Vagina (tissue), 2 donors: ENCODE measurements around the gene STRN. TPM values are rescaled to one million over a fixed set of nuclear protein-coding genes. Genes with fewer than 3 reads are reported as not detected.

Source experiments
- DNase-seq, 2 donors: peaks; one replicate each; pipeline ENCODE4 v3.0.0-alpha.2; 2017; ENCODE audit errors: extremely low spot score in 2 of 2
- H3K27ac ChIP-seq: fragments of 200-600 bp; sonication (generic); one replicate; pipeline ENCODE4 v1.5.1; 2019
- H3K27me3 ChIP-seq: fragments of 200-600 bp; sonication (generic); one replicate; pipeline ENCODE4 v1.5.1; 2019
- H3K36me3 ChIP-seq, 2 donors: fragments of 200-600 bp; sonication (generic); one replicate each; pipeline ENCODE4 v1.5.1; 2017 to 2019
- H3K4me1 ChIP-seq: fragments of 200-600 bp; sonication (generic); one replicate; pipeline ENCODE4 v1.5.1; 2019
- H3K4me3 ChIP-seq, 2 donors: fragments of 200-600 bp; sonication (generic); 1 replicate in 1 of 2; 2 replicates in 1 of 2; pipeline ENCODE4 v1.5.1; 2016 to 2019
- H3K9me3 ChIP-seq: fragments of 200-600 bp; sonication (generic); one replicate; pipeline ENCODE4 v1.5.1; 2019
- POLR2A ChIP-seq, 2 donors: fragments of 450-650 bp; IDR thresholded peaks; one replicate each; pipeline ENCODE4 v1.6.1; 2017; ENCODE audit warnings: antibody characterized with exemption in 2 of 2, mild to moderate bottlenecking in 2 of 2, moderate library complexity in 2 of 2
- POLR2AphosphoS5 ChIP-seq, 2 donors: sonication (generic); formaldehyde crosslinking; IDR thresholded peaks; one replicate each; pipeline ENCODE4 v1.9.0; 2017; ENCODE audit warnings: antibody characterized with exemption in 2 of 2, mild to moderate bottlenecking in 2 of 2, low read depth in 1 of 2; ENCODE audit not compliant: insufficient read depth in 1 of 2
- intact Hi-C: fragments of 100-400 bp; cut with DNase I; formaldehyde crosslinking; loops from one replicate; pipeline ENCODE4 v1.15.1; 2023
- total RNA-seq: library from RNA; depleted of rRNA; stranded (reverse); fragments of >200 nt; gene quantifications from one replicate; pipeline ENCODE4 v1.2.3, GENCODE V29; 2016
- TF ChIP-seq, protein P1 (sequence below), 3 experiments: fragments of 450-650 bp in 2 of 3; fragments of 200-600 bp in 1 of 3; sonication (generic) in 1 of 3; IDR thresholded peaks; one replicate each; pipeline ENCODE4 v1.5.1; 2017 to 2019; ENCODE audit warnings: antibody characterized with exemption in 3 of 3, mild to moderate bottlenecking in 2 of 3, moderate library complexity in 2 of 3

STRN gene
- total RNA-seq, 1 donor from 2014 or later = 19.4 TPM

DNA sequence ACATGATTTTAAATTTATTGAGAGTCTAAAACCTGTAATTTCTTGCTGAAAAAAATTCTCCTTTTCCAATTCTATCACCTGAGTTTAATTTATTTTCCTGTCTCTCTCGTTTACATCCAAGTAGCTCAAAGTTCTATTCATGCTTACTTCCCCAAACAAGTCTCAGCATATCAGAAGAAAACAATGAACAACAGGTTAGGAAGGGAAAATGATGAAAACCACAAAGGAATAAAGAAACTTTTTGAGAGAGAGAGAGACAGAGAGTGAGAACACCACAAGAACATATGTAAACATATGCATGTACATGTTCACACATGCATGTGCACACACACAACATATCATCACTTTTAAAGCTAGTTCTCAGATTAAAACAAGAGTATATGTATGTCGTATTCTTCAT, 112.1 kb downstream of the STRN start:
- intact Hi-C loops = no loop called here
- H3K36me3 ChIP-seq = peaks cover 0 to 42% of the 10 kb centered on the region in 2 donors
- no peaks in the 10 kb centered on the region for H3K9me3 ChIP-seq
- H3K4me1 ChIP-seq = no peaks in the 10 kb centered on the region
- no peak for DNase-seq
- TF ChIP-seq POLR2AphosphoS5 (IDR thresholded peaks at IDR 0.05; ENCODE audit: insufficient read depth in 1 of 2, low read depth in 1 of 2) (no peak), POLR2A (IDR thresholded peaks at IDR 0.05) (no peak)
- TF ChIP-seq, protein P1, sequence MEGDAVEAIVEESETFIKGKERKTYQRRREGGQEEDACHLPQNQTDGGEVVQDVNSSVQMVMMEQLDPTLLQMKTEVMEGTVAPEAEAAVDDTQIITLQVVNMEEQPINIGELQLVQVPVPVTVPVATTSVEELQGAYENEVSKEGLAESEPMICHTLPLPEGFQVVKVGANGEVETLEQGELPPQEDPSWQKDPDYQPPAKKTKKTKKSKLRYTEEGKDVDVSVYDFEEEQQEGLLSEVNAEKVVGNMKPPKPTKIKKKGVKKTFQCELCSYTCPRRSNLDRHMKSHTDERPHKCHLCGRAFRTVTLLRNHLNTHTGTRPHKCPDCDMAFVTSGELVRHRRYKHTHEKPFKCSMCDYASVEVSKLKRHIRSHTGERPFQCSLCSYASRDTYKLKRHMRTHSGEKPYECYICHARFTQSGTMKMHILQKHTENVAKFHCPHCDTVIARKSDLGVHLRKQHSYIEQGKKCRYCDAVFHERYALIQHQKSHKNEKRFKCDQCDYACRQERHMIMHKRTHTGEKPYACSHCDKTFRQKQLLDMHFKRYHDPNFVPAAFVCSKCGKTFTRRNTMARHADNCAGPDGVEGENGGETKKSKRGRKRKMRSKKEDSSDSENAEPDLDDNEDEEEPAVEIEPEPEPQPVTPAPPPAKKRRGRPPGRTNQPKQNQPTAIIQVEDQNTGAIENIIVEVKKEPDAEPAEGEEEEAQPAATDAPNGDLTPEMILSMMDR (IDR thresholded peaks at IDR 0.05) = no peak
- no peak overlapping the region for H3K4me3 ChIP-seq
- no peak overlapping the region for H3K27ac ChIP-seq
- no peaks in the 10 kb centered on the region for H3K27me3 ChIP-seq

GRCh38 chr2:36849265-36849664, 117.1 kb downstream of the STRN start:
- Histone ChIP-seq H3K27me3 (no peaks in the 10 kb centered on the region), H3K4me1 (no peaks in the 10 kb centered on the region), H3K27ac (no peak overlapping the region), H3K9me3 (no peaks in the 10 kb centered on the region), H3K4me3 (no peak overlapping the region), H3K36me3 (peaks cover 0 to 26% of the 10 kb centered on the region in 2 donors)
- no peak for DNase-seq
- no peak for TF ChIP-seq POLR2AphosphoS5 (IDR thresholded peaks at IDR 0.05; ENCODE audit: insufficient read depth in 1 of 2, low read depth in 1 of 2)
- TF ChIP-seq, protein P1 (IDR thresholded peaks at IDR 0.05) = no peak
- no peak for TF ChIP-seq POLR2A (IDR thresholded peaks at IDR 0.05)
- intact Hi-C loops = no loop called here

- no peaks in the 10 kb centered on the region for H3K4me1 ChIP-seq
- H3K27ac ChIP-seq = no peak overlapping the region
- peaks cover 0 to 9% of the 10 kb centered on the region in 2 donors for H3K36me3 ChIP-seq
- no peak for TF ChIP-seq POLR2AphosphoS5 (IDR thresholded peaks at IDR 0.05; ENCODE audit: insufficient read depth in 1 of 2, low read depth in 1 of 2)
- no peak for TF ChIP-seq POLR2A (IDR thresholded peaks at IDR 0.05)
- TF ChIP-seq, protein P1 (IDR thresholded peaks at IDR 0.05) = no peak
- intact Hi-C loops = no loop called here
- no peak for DNase-seq
- H3K27me3 ChIP-seq = no peaks in the 10 kb centered on the region
- no peaks in the 10 kb centered on the region for H3K9me3 ChIP-seq
- H3K4me3 ChIP-seq = no peak overlapping the region
These were observed 122.5 kb downstream of the STRN start for GRCh38 chr2:36843838-36844237.

DNA sequence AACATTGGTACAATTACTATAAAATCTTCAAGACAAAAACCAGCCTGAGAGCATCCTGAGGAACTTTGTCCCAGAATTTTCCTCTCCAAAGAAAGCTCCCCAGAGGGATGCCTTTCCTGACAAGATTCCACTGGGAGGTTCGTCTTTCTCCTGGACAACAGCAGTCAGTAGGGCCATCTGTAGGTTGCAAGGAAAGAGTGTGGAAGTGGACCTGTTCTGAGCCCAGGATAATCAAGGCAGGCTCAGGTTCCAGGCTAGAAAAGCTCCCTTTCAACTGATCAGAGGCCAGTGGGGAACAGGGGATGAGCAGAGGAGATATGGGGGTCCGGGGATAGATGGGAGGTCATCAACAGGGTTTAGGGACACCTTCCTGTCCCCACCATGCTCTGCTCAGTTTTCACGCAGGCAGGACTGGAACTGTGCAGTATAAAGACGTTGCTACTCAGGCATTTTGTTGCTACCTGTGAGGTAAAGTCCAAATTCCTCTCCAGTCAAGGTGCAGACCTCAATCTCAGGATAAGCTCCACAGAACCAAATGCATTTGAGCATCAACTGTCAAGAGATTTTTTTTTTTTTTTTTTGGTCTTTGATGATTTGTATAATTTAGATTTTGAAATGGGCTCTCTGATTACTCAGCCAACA, 126.2 kb downstream of the STRN start:
- no peak for DNase-seq
- no peaks in the 10 kb centered on the region for H3K9me3 ChIP-seq
- no peak overlapping the region for H3K4me3 ChIP-seq
- intact Hi-C loops = no loop called here
- no peaks in the 10 kb centered on the region for H3K4me1 ChIP-seq
- no peak overlapping the region for H3K27ac ChIP-seq
- no peaks in the 10 kb centered on the region for H3K36me3 ChIP-seq
- no peaks in the 10 kb centered on the region for H3K27me3 ChIP-seq
- TF ChIP-seq, protein P1 (IDR thresholded peaks at IDR 0.05) = no peak
- no peak for TF ChIP-seq POLR2AphosphoS5 (IDR thresholded peaks at IDR 0.05; ENCODE audit: insufficient read depth in 1 of 2, low read depth in 1 of 2)
- no peak for TF ChIP-seq POLR2A (IDR thresholded peaks at IDR 0.05)

GRCh38 chr2:36834731-36835524, 131.4 kb downstream of the STRN start:
- intact Hi-C loops = no loop called here
- H3K27ac ChIP-seq = no peak overlapping the region
- DNase-seq = no peak
- H3K27me3 ChIP-seq = no peaks in the 10 kb centered on the region
- no peaks in the 10 kb centered on the region for H3K4me1 ChIP-seq
- H3K4me3 ChIP-seq = no peak overlapping the region
- TF ChIP-seq POLR2A (IDR thresholded peaks at IDR 0.05) (no peak), POLR2AphosphoS5 (IDR thresholded peaks at IDR 0.05; ENCODE audit: insufficient read depth in 1 of 2, low read depth in 1 of 2) (no peak)
- TF ChIP-seq, protein P1 (IDR thresholded peaks at IDR 0.05) = no peak
- H3K36me3 ChIP-seq = no peaks in the 10 kb centered on the region
- H3K9me3 ChIP-seq = no peaks in the 10 kb centered on the region
